SK-N-SH (cell line): ENCODE data around the gene TRHDE.

Experiments
- CHD2 ChIP-seq: fragments of 150-350 bp; IDR thresholded peaks from 2 replicates; pipeline ENCODE4 v1.6.1; 2018; ENCODE audit warnings: low read length; ENCODE audit not compliant: partially characterized antibody
- GATA2 ChIP-seq: sonication (generic); formaldehyde crosslinking; IDR thresholded peaks from 2 replicates; pipeline ENCODE4 v1.5.0; 2020; ENCODE audit warnings: mild to moderate bottlenecking, missing genetic modification reagents
- JUND ChIP-seq: IDR thresholded peaks from 2 replicates; pipeline ENCODE4 v1.4.0; 2012
- POLR2AphosphoS5 ChIP-seq: IDR thresholded peaks from 2 replicates; pipeline ENCODE4 v1.6.1; 2012; ENCODE audit warnings: low read depth, low read length
- RAD21 ChIP-seq: IDR thresholded peaks from 2 replicates; pipeline ENCODE4 v1.6.1; 2012; ENCODE audit warnings: mild to moderate bottlenecking, low read length
- TF ChIP-seq, protein P1 (sequence below): IDR thresholded peaks from 2 replicates; pipeline ENCODE4 v1.4.0; 2012; ENCODE audit warnings: low read depth
- TF ChIP-seq, protein P2 (sequence below): fragments of 200-600 bp; sonication (generic); IDR thresholded peaks from 2 replicates; pipeline ENCODE4 v1.6.1; 2017; ENCODE audit warnings: antibody characterized with exemption, mild to moderate bottlenecking, moderate library complexity
- TF ChIP-seq, protein P3 (sequence below): IDR thresholded peaks from 2 replicates; pipeline ENCODE4 v1.6.1; 2012; ENCODE audit warnings: mild to moderate bottlenecking, low read depth, low read length, moderate library complexity
- TF ChIP-seq, protein P4 (sequence below): fragments of 150-350 bp; IDR thresholded peaks from 2 replicates; pipeline ENCODE4 v1.6.1; 2017; ENCODE audit warnings: antibody characterized with exemption, low read length, low read depth, borderline replicate concordance

DNA sequence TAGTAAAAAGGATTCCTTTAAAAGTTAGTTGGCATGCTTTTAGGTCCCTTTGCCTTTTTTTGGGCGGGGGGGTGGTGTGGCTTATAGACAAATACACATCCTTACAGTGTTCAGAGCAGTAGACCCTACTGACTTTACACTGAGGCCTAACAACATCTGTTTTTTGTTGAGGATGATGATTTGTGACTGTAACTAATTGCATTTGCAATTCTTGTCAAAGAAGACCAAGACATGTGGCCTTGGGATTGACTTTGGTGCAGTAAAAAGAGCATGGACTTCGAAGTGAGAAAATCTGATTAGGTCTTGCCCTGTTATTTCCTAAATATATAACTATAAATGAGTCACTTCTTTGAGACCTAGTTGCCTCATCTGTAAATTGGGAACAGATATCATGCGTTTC lies 77.3 kb downstream of the TRHDE start:
- no peak for TF ChIP-seq POLR2AphosphoS5
- TF ChIP-seq, protein P1, sequence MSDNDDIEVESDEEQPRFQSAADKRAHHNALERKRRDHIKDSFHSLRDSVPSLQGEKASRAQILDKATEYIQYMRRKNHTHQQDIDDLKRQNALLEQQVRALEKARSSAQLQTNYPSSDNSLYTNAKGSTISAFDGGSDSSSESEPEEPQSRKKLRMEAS: no peak
- TF ChIP-seq, protein P2, sequence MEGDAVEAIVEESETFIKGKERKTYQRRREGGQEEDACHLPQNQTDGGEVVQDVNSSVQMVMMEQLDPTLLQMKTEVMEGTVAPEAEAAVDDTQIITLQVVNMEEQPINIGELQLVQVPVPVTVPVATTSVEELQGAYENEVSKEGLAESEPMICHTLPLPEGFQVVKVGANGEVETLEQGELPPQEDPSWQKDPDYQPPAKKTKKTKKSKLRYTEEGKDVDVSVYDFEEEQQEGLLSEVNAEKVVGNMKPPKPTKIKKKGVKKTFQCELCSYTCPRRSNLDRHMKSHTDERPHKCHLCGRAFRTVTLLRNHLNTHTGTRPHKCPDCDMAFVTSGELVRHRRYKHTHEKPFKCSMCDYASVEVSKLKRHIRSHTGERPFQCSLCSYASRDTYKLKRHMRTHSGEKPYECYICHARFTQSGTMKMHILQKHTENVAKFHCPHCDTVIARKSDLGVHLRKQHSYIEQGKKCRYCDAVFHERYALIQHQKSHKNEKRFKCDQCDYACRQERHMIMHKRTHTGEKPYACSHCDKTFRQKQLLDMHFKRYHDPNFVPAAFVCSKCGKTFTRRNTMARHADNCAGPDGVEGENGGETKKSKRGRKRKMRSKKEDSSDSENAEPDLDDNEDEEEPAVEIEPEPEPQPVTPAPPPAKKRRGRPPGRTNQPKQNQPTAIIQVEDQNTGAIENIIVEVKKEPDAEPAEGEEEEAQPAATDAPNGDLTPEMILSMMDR: no peak
- no peak for TF ChIP-seq JUND
- TF ChIP-seq, protein P3, sequence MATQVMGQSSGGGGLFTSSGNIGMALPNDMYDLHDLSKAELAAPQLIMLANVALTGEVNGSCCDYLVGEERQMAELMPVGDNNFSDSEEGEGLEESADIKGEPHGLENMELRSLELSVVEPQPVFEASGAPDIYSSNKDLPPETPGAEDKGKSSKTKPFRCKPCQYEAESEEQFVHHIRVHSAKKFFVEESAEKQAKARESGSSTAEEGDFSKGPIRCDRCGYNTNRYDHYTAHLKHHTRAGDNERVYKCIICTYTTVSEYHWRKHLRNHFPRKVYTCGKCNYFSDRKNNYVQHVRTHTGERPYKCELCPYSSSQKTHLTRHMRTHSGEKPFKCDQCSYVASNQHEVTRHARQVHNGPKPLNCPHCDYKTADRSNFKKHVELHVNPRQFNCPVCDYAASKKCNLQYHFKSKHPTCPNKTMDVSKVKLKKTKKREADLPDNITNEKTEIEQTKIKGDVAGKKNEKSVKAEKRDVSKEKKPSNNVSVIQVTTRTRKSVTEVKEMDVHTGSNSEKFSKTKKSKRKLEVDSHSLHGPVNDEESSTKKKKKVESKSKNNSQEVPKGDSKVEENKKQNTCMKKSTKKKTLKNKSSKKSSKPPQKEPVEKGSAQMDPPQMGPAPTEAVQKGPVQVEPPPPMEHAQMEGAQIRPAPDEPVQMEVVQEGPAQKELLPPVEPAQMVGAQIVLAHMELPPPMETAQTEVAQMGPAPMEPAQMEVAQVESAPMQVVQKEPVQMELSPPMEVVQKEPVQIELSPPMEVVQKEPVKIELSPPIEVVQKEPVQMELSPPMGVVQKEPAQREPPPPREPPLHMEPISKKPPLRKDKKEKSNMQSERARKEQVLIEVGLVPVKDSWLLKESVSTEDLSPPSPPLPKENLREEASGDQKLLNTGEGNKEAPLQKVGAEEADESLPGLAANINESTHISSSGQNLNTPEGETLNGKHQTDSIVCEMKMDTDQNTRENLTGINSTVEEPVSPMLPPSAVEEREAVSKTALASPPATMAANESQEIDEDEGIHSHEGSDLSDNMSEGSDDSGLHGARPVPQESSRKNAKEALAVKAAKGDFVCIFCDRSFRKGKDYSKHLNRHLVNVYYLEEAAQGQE: no peak
- no peak for TF ChIP-seq GATA2 (CRISPR knock-in tag)
- TF ChIP-seq RAD21: no peak
- TF ChIP-seq, protein P4, sequence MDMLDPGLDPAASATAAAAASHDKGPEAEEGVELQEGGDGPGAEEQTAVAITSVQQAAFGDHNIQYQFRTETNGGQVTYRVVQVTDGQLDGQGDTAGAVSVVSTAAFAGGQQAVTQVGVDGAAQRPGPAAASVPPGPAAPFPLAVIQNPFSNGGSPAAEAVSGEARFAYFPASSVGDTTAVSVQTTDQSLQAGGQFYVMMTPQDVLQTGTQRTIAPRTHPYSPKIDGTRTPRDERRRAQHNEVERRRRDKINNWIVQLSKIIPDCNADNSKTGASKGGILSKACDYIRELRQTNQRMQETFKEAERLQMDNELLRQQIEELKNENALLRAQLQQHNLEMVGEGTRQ: no peak
- TF ChIP-seq CHD2: no peak
